WTC11 (cell line): Measurements from ENCODE around the gene PADI1.

Source experiments
- NFE2L1 ChIP-seq: sonication (generic); formaldehyde crosslinking; IDR thresholded peaks from 2 replicates; pipeline ENCODE4 v1.8.1; 2023; ENCODE audit warnings: missing genetic modification reagents
- SMAD4 ChIP-seq: sonication (generic); formaldehyde crosslinking; IDR thresholded peaks from 2 replicates; pipeline ENCODE4 v1.8.0; 2022; ENCODE audit warnings: mild to moderate bottlenecking, missing genetic modification reagents
- ZNF232 ChIP-seq: sonication (generic); formaldehyde crosslinking; IDR thresholded peaks from 2 replicates; pipeline ENCODE4 v1.8.0; 2022; ENCODE audit warnings: mild to moderate bottlenecking, missing genetic modification reagents
- TF ChIP-seq, protein P1 (sequence below): fragments of 200-600 bp; IDR thresholded peaks from 2 replicates; pipeline ENCODE4 v1.8.0; 2022; ENCODE audit warnings: antibody characterized with exemption
- TF ChIP-seq, protein P2 (sequence below): sonication (generic); formaldehyde crosslinking; IDR thresholded peaks from 2 replicates; pipeline ENCODE4 v1.8.0; 2022; ENCODE audit warnings: mild to moderate bottlenecking, missing genetic modification reagents
- TF ChIP-seq, protein P3 (sequence below): sonication (generic); formaldehyde crosslinking; conservative IDR thresholded peaks from 2 replicates; pipeline ENCODE4 v1.8.1; 2022; ENCODE audit warnings: mild to moderate bottlenecking, missing genetic modification reagents
- TF ChIP-seq, protein P4 (sequence below): sonication (generic); formaldehyde crosslinking; IDR thresholded peaks from 2 replicates; pipeline ENCODE4 v1.8.1; 2023; ENCODE audit warnings: mild to moderate bottlenecking, missing genetic modification reagents
- TF ChIP-seq, protein P5 (sequence below): sonication (generic); formaldehyde crosslinking; conservative IDR thresholded peaks from 2 replicates; pipeline ENCODE4 v1.8.1; 2023; ENCODE audit warnings: mild to moderate bottlenecking, low read depth, missing genetic modification reagents, moderate library complexity
- TF ChIP-seq, protein P6 (sequence below): sonication (generic); formaldehyde crosslinking; IDR thresholded peaks from 2 replicates; pipeline ENCODE4 v1.8.1; 2023; ENCODE audit warnings: mild to moderate bottlenecking, missing genetic modification reagents

DNA sequence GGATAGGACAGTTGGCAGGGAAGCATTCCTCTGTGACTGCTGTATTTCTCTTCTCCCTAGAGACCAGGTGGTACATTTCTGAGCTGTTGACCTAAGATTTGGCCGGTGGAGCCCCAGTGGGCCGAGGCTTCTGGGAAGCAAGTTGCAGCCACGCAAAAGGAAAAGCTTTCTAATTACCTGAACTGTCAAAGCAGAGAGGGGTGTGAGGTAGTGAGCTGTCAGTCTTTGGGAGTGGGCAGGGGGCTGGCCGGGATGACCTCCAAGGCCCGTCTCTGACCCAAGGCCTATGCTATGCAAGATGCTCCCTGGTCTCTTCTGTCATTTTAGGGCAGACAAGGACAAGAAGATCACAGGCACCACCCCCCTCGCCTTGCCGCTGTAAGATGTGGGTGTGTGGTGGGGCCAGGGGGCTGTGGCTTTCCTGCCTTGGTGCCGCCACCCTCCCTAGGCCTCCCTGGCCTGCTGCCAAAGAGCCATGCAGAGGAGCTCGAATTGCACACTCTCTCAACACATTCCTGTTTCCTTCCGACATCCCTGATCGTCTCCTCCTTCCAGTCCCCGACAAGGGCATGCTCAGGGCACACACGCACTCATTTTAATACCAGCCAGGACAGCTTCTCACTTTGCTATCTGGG is 7.7 kb downstream of the PADI1 start:
- TF ChIP-seq, protein P1, sequence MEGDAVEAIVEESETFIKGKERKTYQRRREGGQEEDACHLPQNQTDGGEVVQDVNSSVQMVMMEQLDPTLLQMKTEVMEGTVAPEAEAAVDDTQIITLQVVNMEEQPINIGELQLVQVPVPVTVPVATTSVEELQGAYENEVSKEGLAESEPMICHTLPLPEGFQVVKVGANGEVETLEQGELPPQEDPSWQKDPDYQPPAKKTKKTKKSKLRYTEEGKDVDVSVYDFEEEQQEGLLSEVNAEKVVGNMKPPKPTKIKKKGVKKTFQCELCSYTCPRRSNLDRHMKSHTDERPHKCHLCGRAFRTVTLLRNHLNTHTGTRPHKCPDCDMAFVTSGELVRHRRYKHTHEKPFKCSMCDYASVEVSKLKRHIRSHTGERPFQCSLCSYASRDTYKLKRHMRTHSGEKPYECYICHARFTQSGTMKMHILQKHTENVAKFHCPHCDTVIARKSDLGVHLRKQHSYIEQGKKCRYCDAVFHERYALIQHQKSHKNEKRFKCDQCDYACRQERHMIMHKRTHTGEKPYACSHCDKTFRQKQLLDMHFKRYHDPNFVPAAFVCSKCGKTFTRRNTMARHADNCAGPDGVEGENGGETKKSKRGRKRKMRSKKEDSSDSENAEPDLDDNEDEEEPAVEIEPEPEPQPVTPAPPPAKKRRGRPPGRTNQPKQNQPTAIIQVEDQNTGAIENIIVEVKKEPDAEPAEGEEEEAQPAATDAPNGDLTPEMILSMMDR, result no peak
- TF ChIP-seq, protein P2, sequence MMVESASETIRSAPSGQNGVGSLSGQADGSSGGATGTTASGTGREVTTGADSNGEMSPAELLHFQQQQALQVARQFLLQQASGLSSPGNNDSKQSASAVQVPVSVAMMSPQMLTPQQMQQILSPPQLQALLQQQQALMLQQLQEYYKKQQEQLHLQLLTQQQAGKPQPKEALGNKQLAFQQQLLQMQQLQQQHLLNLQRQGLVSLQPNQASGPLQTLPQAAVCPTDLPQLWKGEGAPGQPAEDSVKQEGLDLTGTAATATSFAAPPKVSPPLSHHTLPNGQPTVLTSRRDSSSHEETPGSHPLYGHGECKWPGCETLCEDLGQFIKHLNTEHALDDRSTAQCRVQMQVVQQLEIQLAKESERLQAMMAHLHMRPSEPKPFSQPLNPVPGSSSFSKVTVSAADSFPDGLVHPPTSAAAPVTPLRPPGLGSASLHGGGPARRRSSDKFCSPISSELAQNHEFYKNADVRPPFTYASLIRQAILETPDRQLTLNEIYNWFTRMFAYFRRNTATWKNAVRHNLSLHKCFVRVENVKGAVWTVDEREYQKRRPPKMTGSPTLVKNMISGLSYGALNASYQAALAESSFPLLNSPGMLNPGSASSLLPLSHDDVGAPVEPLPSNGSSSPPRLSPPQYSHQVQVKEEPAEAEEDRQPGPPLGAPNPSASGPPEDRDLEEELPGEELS, result no peak
- TF ChIP-seq ZNF232 (CRISPR knock-in tag) (no peak), SMAD4 (CRISPR knock-in tag) (no peak), NFE2L1 (CRISPR knock-in tag) (no peak)
- TF ChIP-seq, protein P3, sequence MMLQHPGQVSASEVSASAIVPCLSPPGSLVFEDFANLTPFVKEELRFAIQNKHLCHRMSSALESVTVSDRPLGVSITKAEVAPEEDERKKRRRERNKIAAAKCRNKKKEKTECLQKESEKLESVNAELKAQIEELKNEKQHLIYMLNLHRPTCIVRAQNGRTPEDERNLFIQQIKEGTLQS (CRISPR knock-in tag), result no peak
- TF ChIP-seq, protein P4, sequence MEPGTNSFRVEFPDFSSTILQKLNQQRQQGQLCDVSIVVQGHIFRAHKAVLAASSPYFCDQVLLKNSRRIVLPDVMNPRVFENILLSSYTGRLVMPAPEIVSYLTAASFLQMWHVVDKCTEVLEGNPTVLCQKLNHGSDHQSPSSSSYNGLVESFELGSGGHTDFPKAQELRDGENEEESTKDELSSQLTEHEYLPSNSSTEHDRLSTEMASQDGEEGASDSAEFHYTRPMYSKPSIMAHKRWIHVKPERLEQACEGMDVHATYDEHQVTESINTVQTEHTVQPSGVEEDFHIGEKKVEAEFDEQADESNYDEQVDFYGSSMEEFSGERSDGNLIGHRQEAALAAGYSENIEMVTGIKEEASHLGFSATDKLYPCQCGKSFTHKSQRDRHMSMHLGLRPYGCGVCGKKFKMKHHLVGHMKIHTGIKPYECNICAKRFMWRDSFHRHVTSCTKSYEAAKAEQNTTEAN, result no peak
- TF ChIP-seq, protein P5, sequence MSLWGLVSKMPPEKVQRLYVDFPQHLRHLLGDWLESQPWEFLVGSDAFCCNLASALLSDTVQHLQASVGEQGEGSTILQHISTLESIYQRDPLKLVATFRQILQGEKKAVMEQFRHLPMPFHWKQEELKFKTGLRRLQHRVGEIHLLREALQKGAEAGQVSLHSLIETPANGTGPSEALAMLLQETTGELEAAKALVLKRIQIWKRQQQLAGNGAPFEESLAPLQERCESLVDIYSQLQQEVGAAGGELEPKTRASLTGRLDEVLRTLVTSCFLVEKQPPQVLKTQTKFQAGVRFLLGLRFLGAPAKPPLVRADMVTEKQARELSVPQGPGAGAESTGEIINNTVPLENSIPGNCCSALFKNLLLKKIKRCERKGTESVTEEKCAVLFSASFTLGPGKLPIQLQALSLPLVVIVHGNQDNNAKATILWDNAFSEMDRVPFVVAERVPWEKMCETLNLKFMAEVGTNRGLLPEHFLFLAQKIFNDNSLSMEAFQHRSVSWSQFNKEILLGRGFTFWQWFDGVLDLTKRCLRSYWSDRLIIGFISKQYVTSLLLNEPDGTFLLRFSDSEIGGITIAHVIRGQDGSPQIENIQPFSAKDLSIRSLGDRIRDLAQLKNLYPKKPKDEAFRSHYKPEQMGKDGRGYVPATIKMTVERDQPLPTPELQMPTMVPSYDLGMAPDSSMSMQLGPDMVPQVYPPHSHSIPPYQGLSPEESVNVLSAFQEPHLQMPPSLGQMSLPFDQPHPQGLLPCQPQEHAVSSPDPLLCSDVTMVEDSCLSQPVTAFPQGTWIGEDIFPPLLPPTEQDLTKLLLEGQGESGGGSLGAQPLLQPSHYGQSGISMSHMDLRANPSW (CRISPR knock-in tag), result no peak
- TF ChIP-seq, protein P6, sequence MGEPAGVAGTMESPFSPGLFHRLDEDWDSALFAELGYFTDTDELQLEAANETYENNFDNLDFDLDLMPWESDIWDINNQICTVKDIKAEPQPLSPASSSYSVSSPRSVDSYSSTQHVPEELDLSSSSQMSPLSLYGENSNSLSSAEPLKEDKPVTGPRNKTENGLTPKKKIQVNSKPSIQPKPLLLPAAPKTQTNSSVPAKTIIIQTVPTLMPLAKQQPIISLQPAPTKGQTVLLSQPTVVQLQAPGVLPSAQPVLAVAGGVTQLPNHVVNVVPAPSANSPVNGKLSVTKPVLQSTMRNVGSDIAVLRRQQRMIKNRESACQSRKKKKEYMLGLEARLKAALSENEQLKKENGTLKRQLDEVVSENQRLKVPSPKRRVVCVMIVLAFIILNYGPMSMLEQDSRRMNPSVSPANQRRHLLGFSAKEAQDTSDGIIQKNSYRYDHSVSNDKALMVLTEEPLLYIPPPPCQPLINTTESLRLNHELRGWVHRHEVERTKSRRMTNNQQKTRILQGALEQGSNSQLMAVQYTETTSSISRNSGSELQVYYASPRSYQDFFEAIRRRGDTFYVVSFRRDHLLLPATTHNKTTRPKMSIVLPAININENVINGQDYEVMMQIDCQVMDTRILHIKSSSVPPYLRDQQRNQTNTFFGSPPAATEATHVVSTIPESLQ (CRISPR knock-in tag), result no peak
